MM.1S (cell line): Measurements from ENCODE around the gene ELANE.

Experiments used
- DNase-seq: peaks from one replicate; pipeline ENCODE4 v3.0.0-alpha.2; 2015
- H2AFZ ChIP-seq: fragments of 300-600 bp; sonication (generic); 2 replicates; pipeline ENCODE4 v1.6.0; 2016; ENCODE audit warnings: antibody characterized with exemption, low read length
- H3F3A ChIP-seq: fragments of 300-600 bp; sonication (generic); 2 replicates; pipeline ENCODE4 v1.6.1; 2016; ENCODE audit warnings: mild to moderate bottlenecking, antibody characterized with exemption, low read length, moderate library complexity, mixed read lengths; ENCODE audit not compliant: insufficient read depth
- H3K27ac ChIP-seq: fragments of 300-600 bp; sonication (generic); 2 replicates; pipeline ENCODE4 v1.5.1; 2016; ENCODE audit warnings: mild to moderate bottlenecking, low read length
- H3K27me3 ChIP-seq: fragments of 300-600 bp; sonication (generic); replicated peaks from 2 replicates; pipeline ENCODE4 v1.6.0; 2016; ENCODE audit warnings: low read length; ENCODE audit not compliant: insufficient read depth
- H3K36me3 ChIP-seq: fragments of 300-600 bp; sonication (generic); replicated peaks from 2 replicates; pipeline ENCODE4 v1.6.1; 2016; ENCODE audit warnings: mild to moderate bottlenecking, low read length, mixed read lengths; ENCODE audit not compliant: insufficient read depth
- H3K4me1 ChIP-seq: fragments of 300-600 bp; sonication (generic); 2 replicates; pipeline ENCODE4 v1.6.1; 2016; ENCODE audit warnings: low read length, mixed read lengths
- H3K4me2 ChIP-seq: fragments of 300-600 bp; sonication (generic); 2 replicates; pipeline ENCODE4 v1.6.0; 2016; ENCODE audit warnings: low read depth, low read length
- H3K4me3 ChIP-seq: fragments of 300-600 bp; sonication (generic); 2 replicates; pipeline ENCODE4 v1.5.1; 2016; ENCODE audit warnings: low read length, mixed read lengths
- H3K79me2 ChIP-seq: fragments of 300-600 bp; sonication (generic); 2 replicates; pipeline ENCODE4 v1.6.1; 2016; ENCODE audit warnings: mixed run types, low read length, mixed read lengths
- H3K9ac ChIP-seq: fragments of 300-600 bp; sonication (generic); 2 replicates; pipeline ENCODE4 v1.6.1; 2016; ENCODE audit warnings: low read length, mixed read lengths
- H3K9me2 ChIP-seq: fragments of 300-600 bp; sonication (generic); replicated peaks from 2 replicates; pipeline ENCODE4 v1.6.1; 2016; ENCODE audit warnings: mild to moderate bottlenecking, low read length, mixed read lengths; ENCODE audit not compliant: insufficient read depth
- H3K9me3 ChIP-seq: fragments of 300-600 bp; sonication (generic); replicated peaks from 2 replicates; pipeline ENCODE4 v1.6.1; 2016; ENCODE audit warnings: mild to moderate bottlenecking, low read length, mixed read lengths; ENCODE audit not compliant: insufficient read depth
- H4K20me1 ChIP-seq: fragments of 300-600 bp; sonication (generic); 2 replicates; pipeline ENCODE4 v1.6.1; 2016; ENCODE audit warnings: mild to moderate bottlenecking, low read length, moderate library complexity, mixed read lengths; ENCODE audit not compliant: insufficient read depth
- CTCF ChIP-seq: fragments of 300-600 bp; sonication (generic); IDR thresholded peaks from 2 replicates; pipeline ENCODE4 v1.5.1; 2016; ENCODE audit warnings: antibody characterized with exemption, low read length, mixed read lengths
- EZH2 ChIP-seq: fragments of 300-600 bp; sonication (generic); optimal IDR thresholded peaks from 2 replicates; pipeline ENCODE3; 2017; ENCODE audit warnings: low read depth, mild to moderate bottlenecking, antibody characterized with exemption, low read length, mixed read lengths
- EZH2phosphoT487 ChIP-seq: fragments of 300-600 bp; sonication (generic); IDR thresholded peaks from 2 replicates; pipeline ENCODE4 v1.6.1; 2018; ENCODE audit warnings: antibody characterized with exemption, low read length

Gene ELANE

GRCh38 chr19:854549-854948 is 2.4 kb downstream of the ELANE start:
- no peak overlapping the region for H3K4me2 ChIP-seq
- H3K9me2 ChIP-seq = no peaks in the 10 kb centered on the region
- no peaks in the 10 kb centered on the region for H3K9me3 ChIP-seq
- no peak overlapping the region for H2AFZ ChIP-seq
- H3K4me1 ChIP-seq = no peaks in the 10 kb centered on the region
- H3K9ac ChIP-seq = no peak overlapping the region
- H3K79me2 ChIP-seq = no peaks in the 10 kb centered on the region
- H4K20me1 ChIP-seq = no peaks in the 10 kb centered on the region
- TF ChIP-seq CTCF = no peak
- TF ChIP-seq EZH2 = no peak
- TF ChIP-seq EZH2phosphoT487 = no peak
- no peak overlapping the region for H3K27ac ChIP-seq
- peaks cover 74% of the 10 kb centered on the region for H3K27me3 ChIP-seq
- no peaks in the 10 kb centered on the region for H3K36me3 ChIP-seq
- DNase-seq = no peak
- no peak overlapping the region for H3K4me3 ChIP-seq
- H3F3A ChIP-seq = no peaks in the 10 kb centered on the region

- TF ChIP-seq EZH2 (no peak), EZH2phosphoT487 (no peak), CTCF (no peak)
- H3K27ac ChIP-seq = no peak overlapping the region
- no peaks in the 10 kb centered on the region for H3K9me3 ChIP-seq
- no peak overlapping the region for H3K4me2 ChIP-seq
- no peak overlapping the region for H2AFZ ChIP-seq
- no peaks in the 10 kb centered on the region for H3K4me1 ChIP-seq
- H3K9ac ChIP-seq = no peak overlapping the region
- no peaks in the 10 kb centered on the region for H3K79me2 ChIP-seq
- no peaks in the 10 kb centered on the region for H3K36me3 ChIP-seq
- peaks cover 75% of the 10 kb centered on the region for H3K27me3 ChIP-seq
- H4K20me1 ChIP-seq = no peaks in the 10 kb centered on the region
- no peak for DNase-seq
- no peak overlapping the region for H3K4me3 ChIP-seq
- no peaks in the 10 kb centered on the region for H3K9me2 ChIP-seq
- no peaks in the 10 kb centered on the region for H3F3A ChIP-seq
These were observed 3.0 kb downstream of the ELANE start for GRCh38 chr19:855142-855541.

GRCh38 chr19:855566-856120 is 3.5 kb downstream of the ELANE start:
- Histone ChIP-seq H2AFZ (no peak overlapping the region), H3K27ac (no peak overlapping the region), H3K36me3 (no peaks in the 10 kb centered on the region), H3K4me1 (no peaks in the 10 kb centered on the region), H4K20me1 (no peaks in the 10 kb centered on the region), H3K4me3 (no peak overlapping the region), H3K9me2 (no peaks in the 10 kb centered on the region), H3K9me3 (no peaks in the 10 kb centered on the region), H3F3A (no peaks in the 10 kb centered on the region), H3K27me3 (peaks cover 70% of the 10 kb centered on the region), H3K4me2 (no peak overlapping the region), H3K79me2 (no peaks in the 10 kb centered on the region), H3K9ac (no peak overlapping the region)
- no peak for DNase-seq
- no peak for TF ChIP-seq EZH2phosphoT487

- Histone ChIP-seq H3K9ac (no peak overlapping the region), H2AFZ (no peak overlapping the region), H3F3A (no peaks in the 10 kb centered on the region), H3K27ac (no peak overlapping the region), H3K4me1 (peaks cover 5% of the 10 kb centered on the region), H4K20me1 (no peaks in the 10 kb centered on the region), H3K9me3 (no peaks in the 10 kb centered on the region), H3K36me3 (no peaks in the 10 kb centered on the region), H3K4me2 (no peak overlapping the region), H3K9me2 (no peaks in the 10 kb centered on the region), H3K4me3 (no peak overlapping the region), H3K27me3 (peaks cover 50% of the 10 kb centered on the region), H3K79me2 (no peaks in the 10 kb centered on the region)
- no peak for TF ChIP-seq CTCF
- no peak for TF ChIP-seq EZH2phosphoT487
- TF ChIP-seq EZH2 = no peak
- DNase-seq = no peak
These were observed 6.2 kb downstream of the ELANE start for GRCh38 chr19:858284-858683.
